AG09319 (cell line): ENCODE measurements around the gene GID4.

Experiments used
- DNase-seq: peaks from one replicate; pipeline ENCODE4 v3.0.0-alpha.2; 2010; ENCODE audit warnings: low read depth; ENCODE audit errors: extremely low read depth
- CTCF ChIP-seq: IDR thresholded peaks from 2 replicates; pipeline ENCODE4 v1.5.1; 2011; ENCODE audit warnings: low read depth, mild to moderate bottlenecking, inconsistent platforms, low read length, moderate library complexity

The GID4 gene

GRCh38 chr17:18006495-18007239, 32.5 kb upstream of the GID4 start:
- DNase-seq = no peak
- TF ChIP-seq CTCF = no peak

- no peak for TF ChIP-seq CTCF
- DNase-seq = no peak
Observed at GRCh38 chr17:18008496-18009268, 30.5 kb upstream of the GID4 start.

GRCh38 chr17:18009609-18010420, 29.4 kb upstream of the GID4 start:
- no peak for DNase-seq
- no peak for TF ChIP-seq CTCF

- no peak for DNase-seq
- no peak for TF ChIP-seq CTCF
Observed at GRCh38 chr17:18011286-18011685, 27.9 kb upstream of the GID4 start.

- no peak for DNase-seq
- no peak for TF ChIP-seq CTCF
Observed at GRCh38 chr17:18014006-18014405, 25.2 kb upstream of the GID4 start.

GRCh38 chr17:18015593-18015992, 23.6 kb upstream of the GID4 start:
- no peak for DNase-seq
- no peak for TF ChIP-seq CTCF

GRCh38 chr17:18016426-18016825, 22.8 kb upstream of the GID4 start:
- no peak for TF ChIP-seq CTCF
- no peak for DNase-seq
